AG10803 (cell line): Measurements from ENCODE around the gene GPC2.

Source experiments
- DNase-seq: peaks from one replicate; pipeline ENCODE4 v3.0.0; 2010; ENCODE audit warnings: low read depth
- H3K4me3 ChIP-seq: 2 replicates; pipeline ENCODE4 v1.5.1; 2011; ENCODE audit warnings: mild to moderate bottlenecking, low read length, control low read depth
- CTCF ChIP-seq: conservative IDR thresholded peaks from 2 replicates; pipeline ENCODE4 v1.5.1; 2011; ENCODE audit warnings: mild to moderate bottlenecking, low read length, control low read depth, inconsistent platforms

Gene GPC2

GRCh38 chr7:100170101-100170897 lies 6.9 kb downstream of the GPC2 start:
- DNase-seq = no peak
- TF ChIP-seq CTCF = no peak
- no peak overlapping the region for H3K4me3 ChIP-seq

DNA sequence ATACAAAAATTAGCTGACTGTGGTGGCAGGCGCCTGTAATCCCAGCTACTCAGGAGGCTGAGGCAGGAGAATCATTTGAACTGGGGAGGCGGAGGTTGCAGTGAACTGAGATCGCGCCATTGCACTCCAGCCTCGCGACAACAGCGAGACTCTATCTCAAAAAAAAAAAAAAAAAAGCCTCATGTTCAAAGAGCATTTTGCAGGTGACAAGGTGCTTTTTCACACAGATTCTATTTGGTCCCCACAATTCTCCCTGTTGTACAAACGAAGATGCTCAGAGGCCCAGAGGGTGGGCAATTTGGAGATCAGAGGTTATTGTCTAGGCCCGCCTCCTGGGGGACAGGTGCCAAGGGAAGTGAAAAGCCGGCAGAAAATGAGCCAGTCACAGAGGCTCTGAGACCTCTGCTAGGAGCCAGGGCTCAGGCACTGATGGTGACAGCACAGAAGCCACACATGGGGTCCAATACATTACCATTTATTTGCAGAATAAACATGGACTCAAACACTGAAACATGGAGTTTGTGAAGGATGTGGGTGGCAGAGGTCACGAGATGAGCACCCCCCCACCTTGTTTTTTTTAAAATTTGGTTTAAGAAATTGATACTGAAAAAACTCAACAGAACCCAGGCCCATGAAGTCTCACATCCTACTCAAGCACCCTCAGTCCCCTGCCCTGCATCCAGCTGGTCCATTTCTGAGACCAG lies 7.9 kb downstream of the GPC2 start:
- no peak for TF ChIP-seq CTCF
- H3K4me3 ChIP-seq = no peak overlapping the region
- DNase-seq = no peak

GRCh38 chr7:100167912-100168323 lies 9.3 kb downstream of the GPC2 start:
- peak; percentile 9 for DNase-seq
- H3K4me3 ChIP-seq = peak overlapping the region; percentile 59
- TF ChIP-seq CTCF = no peak

DNA sequence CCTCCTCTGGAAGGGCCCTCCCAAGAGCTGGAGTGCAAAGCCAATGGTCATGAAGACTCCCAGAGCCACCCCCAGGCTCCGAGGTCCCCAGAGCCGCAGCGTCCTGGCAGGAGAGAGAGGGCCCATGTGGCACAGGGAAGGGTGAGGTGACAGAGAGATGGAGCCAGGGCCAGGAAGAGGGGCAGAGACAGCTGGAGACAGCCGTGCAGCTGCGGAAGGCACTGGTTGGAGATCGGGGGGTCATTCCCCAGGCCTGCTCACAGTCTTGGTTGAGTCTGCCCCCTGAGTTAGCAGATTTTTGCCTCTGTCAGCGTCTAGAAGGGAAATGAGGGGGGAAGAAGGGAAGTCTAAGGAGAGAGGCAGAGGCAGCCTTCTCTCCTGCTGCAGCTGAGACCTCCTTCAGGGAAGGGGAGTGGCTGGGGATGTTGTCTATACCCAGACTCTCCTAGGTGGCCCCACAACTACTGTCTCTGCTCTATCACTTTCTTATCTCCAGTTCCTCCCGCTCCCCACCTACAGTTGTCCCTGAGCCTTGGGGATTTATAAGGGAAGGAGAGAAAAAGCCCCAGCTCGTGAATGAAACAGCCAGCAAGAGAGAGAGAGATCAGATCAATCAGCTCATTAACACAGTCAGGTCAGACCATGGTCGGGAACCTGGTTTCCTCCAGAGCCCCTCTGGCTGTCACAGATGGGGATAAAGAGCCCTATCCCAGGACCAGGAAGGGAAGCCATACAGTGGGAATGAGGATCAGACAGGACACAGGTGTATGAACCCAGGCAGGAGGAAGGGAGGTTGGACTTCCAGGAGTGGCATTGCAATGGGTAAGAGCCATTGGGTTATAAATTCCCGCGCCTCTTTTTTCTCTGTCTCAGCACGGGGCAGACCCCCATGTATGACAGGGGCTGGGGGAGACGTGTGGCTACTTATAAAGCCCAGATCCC lies 9.9 kb downstream of the GPC2 start:
- H3K4me3 ChIP-seq = peak overlapping the region; percentile 59
- no peak for TF ChIP-seq CTCF
- DNase-seq = no peak

GRCh38 chr7:100166317-100166940 lies 10.8 kb downstream of the GPC2 start:
- no peak overlapping the region for H3K4me3 ChIP-seq
- DNase-seq = no peak
- TF ChIP-seq CTCF = no peak

DNA sequence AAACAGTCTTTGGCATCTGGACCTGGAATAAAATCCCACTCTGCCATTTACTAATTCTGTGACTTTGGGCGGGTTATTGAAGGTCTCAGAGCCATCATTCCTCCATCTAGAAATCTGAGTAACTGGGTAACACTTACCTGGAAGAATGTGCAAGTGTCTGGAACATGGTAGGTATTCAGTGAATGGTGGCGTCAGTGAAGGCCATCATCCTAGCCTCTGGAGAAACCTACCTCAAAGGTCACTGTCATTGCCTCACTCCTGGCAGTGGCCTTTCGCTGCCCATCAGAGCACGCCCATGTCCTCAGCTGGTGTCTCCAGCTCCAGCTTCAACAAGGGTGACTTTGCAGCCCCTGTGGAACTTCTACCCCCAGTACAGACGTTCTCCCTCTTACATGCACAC lies 13.3 kb downstream of the GPC2 start:
- no peak for DNase-seq
- H3K4me3 ChIP-seq = no peak overlapping the region
- no peak for TF ChIP-seq CTCF
